ENCODE measurements around the gene STXBP6. TPM values are rescaled to one million over a fixed set of nuclear protein-coding genes. Genes with fewer than 3 reads are reported as not detected.

Gene STXBP6
- total and polyA plus RNA-seq, 2 of the 13 experiments (the other 11 are each of a cell fraction or from before 2014, with no cell fraction given) = 35.3 to 42.8 TPM

GRCh38 chr14:24885410-24885913 lies 164.5 kb downstream of the STXBP6 start (continued):
- TF ChIP-seq ZNF674 (CRISPR knock-in tag; IDR thresholded peaks at IDR 0.05; ENCODE audit: low read depth) = no peak
- peak; percentile 76; the same call in 1 of the 2 replicates for TF ChIP-seq ZNF24 (IDR thresholded peaks at IDR 0.05)
- TF ChIP-seq FOXM1 (CRISPR knock-in tag; IDR thresholded peaks at IDR 0.05) = no peak
- TF ChIP-seq PHF5A (CRISPR knock-in tag; IDR thresholded peaks at IDR 0.05; ENCODE audit: low read depth, unreplicated experiment) = no peak
- TF ChIP-seq ZNF605 (CRISPR knock-in tag; IDR thresholded peaks at IDR 0.05) = no peak
- TF ChIP-seq HDAC1 (CRISPR knock-in tag; IDR thresholded peaks at IDR 0.05) = no peak
- peak; percentile 80 for TF ChIP-seq GFI1 (CRISPR knock-in tag; IDR thresholded peaks at IDR 0.05; ENCODE audit: borderline replicate concordance)
- no peak for TF ChIP-seq IRX3 (CRISPR knock-in tag; IDR thresholded peaks at IDR 0.05; ENCODE audit: borderline replicate concordance, low read depth)
- TF ChIP-seq JUND (CRISPR knock-in tag; IDR thresholded peaks at IDR 0.05) = no peak
- no peak for TF ChIP-seq NCOR1 (IDR thresholded peaks at IDR 0.05; ENCODE audit: borderline replicate concordance, low read length)
- TF ChIP-seq HMGXB4 (CRISPR knock-in tag; IDR thresholded peaks at IDR 0.05; ENCODE audit: borderline replicate concordance in 1 of 2, low read depth in 1 of 2) = no peak
- TF ChIP-seq FUBP1 (CRISPR knock-in tag; IDR thresholded peaks at IDR 0.05; ENCODE audit: borderline replicate concordance) = peak; percentile 63; the same call in 1 of the 2 replicates
- TF ChIP-seq ONECUT2 (CRISPR knock-in tag; IDR thresholded peaks at IDR 0.05) = no peak
- peak; percentile 29; the same call in 1 of the 2 replicates for TF ChIP-seq ZNF574 (CRISPR knock-in tag; IDR thresholded peaks at IDR 0.05)
- no peak for TF ChIP-seq HMGA1 (CRISPR knock-in tag; conservative IDR thresholded peaks at IDR 0.05)
- no peak for TF ChIP-seq ZNF253 (CRISPR knock-in tag; IDR thresholded peaks at IDR 0.05; ENCODE audit: borderline replicate concordance)
- TF ChIP-seq ZNF430 (CRISPR knock-in tag; IDR thresholded peaks at IDR 0.05) = no peak
- no peak for TF ChIP-seq GLMP (CRISPR knock-in tag; IDR thresholded peaks at IDR 0.05; ENCODE audit: borderline replicate concordance)
- TF ChIP-seq TRAFD1 (CRISPR knock-in tag; IDR thresholded peaks at IDR 0.05; ENCODE audit: borderline replicate concordance) = no peak
- TF ChIP-seq XRCC5 (optimal IDR thresholded peaks at IDR 0.05; ENCODE audit: low read length) = no peak
- no peak for TF ChIP-seq SAFB2 (CRISPR knock-in tag; IDR thresholded peaks at IDR 0.05; ENCODE audit: borderline replicate concordance, low read depth)

All from HepG2 (cell line).